HEK293 (cell line): Measurements from ENCODE around the gene COL4A3.
A peak's percentile ranks its signal among the peaks of the same experiment; 100 is the strongest.

ENCODE experiments used
- CTCF ChIA-PET: fragments of 350-600 bp; formaldehyde crosslinking; extraction: SDS; loops from one replicate; lab custom pipeline; 2021; ENCODE audit warnings: antibody characterized with exemption; lab: Yijun Ruan, JAX
- POLR2A ChIA-PET: fragments of 300-600 bp; formaldehyde crosslinking; extraction: SDS; loops from one replicate; lab custom pipeline; 2020; ENCODE audit warnings: antibody characterized with exemption, inconsistent platforms; lab: Yijun Ruan, JAX
- H3K27ac ChIP-seq: fragments of 200-500 bp; sonication (Bioruptor generic); 2 replicates; pipeline ENCODE4 v1.5.1; 2014; ENCODE audit warnings: low read depth, low read length, control low read depth, inconsistent platforms; ENCODE audit errors: extremely low read depth
- H3K36me3 ChIP-seq, 2 experiments: fragments of 200-500 bp in 1 of 2; sonication (Bioruptor generic) in 1 of 2; 1 replicate in 1 of 2; 2 replicates in 1 of 2; pipeline ENCODE4 v1.5.1; 2014 to 2017; ENCODE audit warnings: inconsistent platforms in 2 of 2, low read length in 2 of 2; ENCODE audit not compliant: control insufficient read depth in 2 of 2, insufficient read depth in 1 of 2
- H3K4me1 ChIP-seq: fragments of 200-500 bp; sonication (Bioruptor generic); 2 replicates; pipeline ENCODE4 v1.5.1; 2014; ENCODE audit warnings: mild to moderate bottlenecking, low read length, inconsistent platforms; ENCODE audit not compliant: control insufficient read depth, insufficient read depth
- H3K4me3 ChIP-seq: 2 replicates; pipeline ENCODE4 v1.5.1; 2011; ENCODE audit warnings: low read depth, mild to moderate bottlenecking, control low read depth, low read length, moderate library complexity
- H3K9me3 ChIP-seq: fragments of 200-500 bp; sonication (Bioruptor generic); 2 replicates; pipeline ENCODE4 v1.5.1; 2014; ENCODE audit warnings: low read depth, low read length, inconsistent platforms; ENCODE audit not compliant: control insufficient read depth, insufficient read depth
- EGR2 ChIP-seq: fragments of 450-650 bp; formaldehyde crosslinking; IDR thresholded peaks from 2 replicates; pipeline ENCODE4 v1.5.1; 2016; ENCODE audit warnings: low read depth, missing biosample characterization, missing genetic modification characterization
- FEZF1 ChIP-seq: fragments of 450-650 bp; formaldehyde crosslinking; IDR thresholded peaks from 2 replicates; pipeline ENCODE4 v1.5.1; 2016; ENCODE audit warnings: missing biosample characterization, missing genetic modification characterization
- GLIS2 ChIP-seq: fragments of 450-650 bp; formaldehyde crosslinking; IDR thresholded peaks from 2 replicates; pipeline ENCODE4 v1.5.1; 2016; ENCODE audit warnings: missing biosample characterization, missing genetic modification characterization
- HOXD13 ChIP-seq: sonication (generic); formaldehyde crosslinking; IDR thresholded peaks from 2 replicates; pipeline ENCODE4 v1.8.0; 2022; ENCODE audit warnings: missing genetic modification reagents, borderline replicate concordance
- KLF8 ChIP-seq: fragments of 450-650 bp; formaldehyde crosslinking; IDR thresholded peaks from 2 replicates; pipeline ENCODE4 v1.5.1; 2016; ENCODE audit warnings: missing biosample characterization, missing genetic modification characterization
- MEIS1 ChIP-seq: sonication (generic); formaldehyde crosslinking; IDR thresholded peaks from 2 replicates; pipeline ENCODE4 v1.8.1; 2022; ENCODE audit warnings: missing genetic modification reagents, mild to moderate bottlenecking, borderline replicate concordance
- ZIC2 ChIP-seq: fragments of 450-650 bp; formaldehyde crosslinking; IDR thresholded peaks from 2 replicates; pipeline ENCODE4 v1.5.1; 2016; ENCODE audit warnings: missing biosample characterization, missing genetic modification characterization
- ZNF112 ChIP-seq: fragments of 450-650 bp; formaldehyde crosslinking; IDR thresholded peaks from 2 replicates; pipeline ENCODE4 v1.5.0; 2017; ENCODE audit warnings: missing biosample characterization, missing genetic modification characterization
- ZNF146 ChIP-seq: fragments of 450-650 bp; formaldehyde crosslinking; IDR thresholded peaks from 2 replicates; pipeline ENCODE4 v1.5.1; 2016; ENCODE audit warnings: missing biosample characterization, missing genetic modification characterization
- ZNF157 ChIP-seq: fragments of 450-650 bp; formaldehyde crosslinking; IDR thresholded peaks from 2 replicates; pipeline ENCODE4 v1.5.1; 2016; ENCODE audit warnings: missing biosample characterization, missing genetic modification characterization
- ZNF184 ChIP-seq: fragments of 450-650 bp; IDR thresholded peaks from 2 replicates; pipeline ENCODE4 v1.5.1; 2018; ENCODE audit warnings: missing biosample characterization, mild to moderate bottlenecking, missing genetic modification characterization
- ZNF214 ChIP-seq: fragments of 450-650 bp; formaldehyde crosslinking; IDR thresholded peaks from 2 replicates; pipeline ENCODE4 v1.5.1; 2017; ENCODE audit warnings: missing biosample characterization, mild to moderate bottlenecking, missing genetic modification characterization, borderline replicate concordance
- ZNF24 ChIP-seq: fragments of 450-650 bp; formaldehyde crosslinking; IDR thresholded peaks from 2 replicates; pipeline ENCODE4 v1.5.1; 2016; ENCODE audit warnings: missing biosample characterization, missing genetic modification characterization
- ZNF26 ChIP-seq: fragments of 450-650 bp; formaldehyde crosslinking; IDR thresholded peaks from 2 replicates; pipeline ENCODE4 v1.5.1; 2016; ENCODE audit warnings: missing biosample characterization, missing genetic modification characterization
- ZNF274 ChIP-seq, 2 experiments: fragments of 200-500 bp in 1 of 2; fragments of 450-650 bp in 1 of 2; sonication (Bioruptor generic) in 1 of 2; formaldehyde crosslinking in 1 of 2; IDR thresholded peaks; 2 replicates each; pipeline versions ENCODE4 v1.5.1 to v1.6.1; 2014 to 2016; ENCODE audit warnings: borderline replicate concordance in 1 of 2, inconsistent platforms in 1 of 2, low read length in 1 of 2, missing biosample characterization in 1 of 2, missing genetic modification characterization in 1 of 2
- ZNF398 ChIP-seq: fragments of 450-650 bp; formaldehyde crosslinking; IDR thresholded peaks from 2 replicates; pipeline ENCODE4 v1.5.1; 2017; ENCODE audit warnings: missing biosample characterization, missing genetic modification characterization
- ZNF404 ChIP-seq: fragments of 450-650 bp; formaldehyde crosslinking; IDR thresholded peaks from 2 replicates; pipeline ENCODE4 v1.5.1; 2017; ENCODE audit warnings: missing biosample characterization, missing genetic modification characterization
- ZNF48 ChIP-seq: fragments of 450-650 bp; formaldehyde crosslinking; IDR thresholded peaks from 2 replicates; pipeline ENCODE4 v1.5.1; 2016; ENCODE audit warnings: missing biosample characterization, missing genetic modification characterization
- ZNF521 ChIP-seq: fragments of 450-650 bp; formaldehyde crosslinking; IDR thresholded peaks from 2 replicates; pipeline ENCODE4 v1.5.1; 2017; ENCODE audit warnings: missing biosample characterization, mild to moderate bottlenecking, missing genetic modification characterization
- ZNF621 ChIP-seq: fragments of 450-650 bp; formaldehyde crosslinking; IDR thresholded peaks from 2 replicates; pipeline ENCODE4 v1.5.1; 2017; ENCODE audit warnings: missing biosample characterization, missing genetic modification characterization
- ZNF623 ChIP-seq: fragments of 450-650 bp; formaldehyde crosslinking; IDR thresholded peaks from 2 replicates; pipeline ENCODE4 v1.5.1; 2016; ENCODE audit warnings: missing biosample characterization, missing genetic modification characterization
- ZNF785 ChIP-seq: fragments of 450-650 bp; formaldehyde crosslinking; IDR thresholded peaks from 2 replicates; pipeline ENCODE4 v1.5.1; 2016; ENCODE audit warnings: missing biosample characterization, missing genetic modification characterization
- TF ChIP-seq, protein P1 (sequence below): fragments of 450-650 bp; formaldehyde crosslinking; IDR thresholded peaks from 2 replicates; pipeline ENCODE4 v1.5.1; 2017; ENCODE audit warnings: missing biosample characterization, missing genetic modification characterization

The COL4A3 gene

DNA sequence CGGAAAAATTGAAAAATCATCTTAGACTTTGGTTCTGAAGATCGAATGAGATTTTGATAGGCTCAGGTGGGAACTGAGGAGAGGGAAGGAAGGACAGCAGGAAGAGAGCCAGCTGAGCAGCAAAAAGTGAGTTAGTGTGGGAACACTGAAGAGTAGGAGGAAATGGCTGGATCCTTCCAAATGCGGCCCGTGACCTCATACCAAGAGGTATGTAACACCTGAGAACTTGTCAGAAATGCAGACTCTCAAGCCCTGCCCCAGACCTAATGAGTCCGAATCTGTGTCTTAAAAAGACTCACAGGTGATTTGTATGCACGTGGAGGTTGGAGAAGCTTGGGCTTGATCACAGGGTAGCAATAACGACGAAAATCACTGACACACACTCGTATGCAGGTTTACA lies 42.0 kb downstream of the COL4A3 start:
- Histone ChIP-seq H3K27ac (no peak overlapping the region), H3K36me3 (no peaks in the 10 kb centered on the region), H3K9me3 (no peaks in the 10 kb centered on the region), H3K4me1 (no peaks in the 10 kb centered on the region), H3K4me3 (no peak overlapping the region)
- ChIA-PET CTCF (no interaction called here), POLR2A (no interaction called here)
- no peak for TF ChIP-seq MEIS1
- TF ChIP-seq HOXD13 (CRISPR knock-in tag): no peak
- TF ChIP-seq ZNF48 (tag by site-specific recombination): no peak
- no peak for TF ChIP-seq ZNF214 (tag by site-specific recombination)
- no peak for TF ChIP-seq ZNF146
- no peak for TF ChIP-seq EGR2 (tag by site-specific recombination)
- TF ChIP-seq ZNF26: no peak
- TF ChIP-seq ZNF404 (tag by site-specific recombination): no peak
- no peak for TF ChIP-seq ZNF785 (tag by site-specific recombination)
- no peak for TF ChIP-seq ZNF623
- TF ChIP-seq ZNF157 (tag by site-specific recombination): no peak
- no peak for TF ChIP-seq KLF8 (tag by site-specific recombination)
- no peak for TF ChIP-seq ZNF274 (IDR thresholded peaks at IDR 0.05; ENCODE audit: low read length)
- no peak for TF ChIP-seq ZNF274 (tag by site-specific recombination; IDR thresholded peaks at IDR 0.05; ENCODE audit: borderline replicate concordance)
- TF ChIP-seq ZNF398: no peak
- TF ChIP-seq ZNF24 (tag by site-specific recombination): no peak
- TF ChIP-seq GLIS2: no peak
- TF ChIP-seq ZNF521 (tag by site-specific recombination): no peak

DNA sequence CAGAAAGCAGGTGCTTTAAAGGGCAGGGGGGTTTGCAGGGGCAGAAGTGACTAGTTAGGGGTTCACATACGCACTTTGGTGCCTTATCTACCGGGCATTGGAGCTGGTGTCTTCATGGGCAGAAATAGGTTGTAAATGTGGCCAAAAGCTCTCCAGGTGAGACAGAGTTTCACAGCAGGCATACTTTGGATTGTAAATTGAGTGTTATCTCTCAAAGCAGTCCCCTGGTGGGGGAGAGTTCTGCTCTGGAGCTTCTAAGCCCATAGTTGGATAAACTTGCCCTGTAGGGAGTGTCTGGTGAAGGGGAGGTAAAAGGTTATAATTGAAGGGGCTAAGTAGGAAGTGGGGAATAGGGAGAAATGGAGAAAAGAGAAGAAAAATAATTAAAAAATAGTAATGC lies 43.1 kb downstream of the COL4A3 start:
- Histone ChIP-seq H3K4me1 (no peaks in the 10 kb centered on the region), H3K4me3 (no peak overlapping the region), H3K36me3 (no peaks in the 10 kb centered on the region), H3K27ac (no peak overlapping the region), H3K9me3 (no peaks in the 10 kb centered on the region)
- ChIA-PET CTCF (interaction anchor here (0.6 kb wide), 1 partner anchor 31 kb away, joined by 3 read pairs; no protein-coding TSS in a partner anchor), POLR2A (no interaction called here)
- TF ChIP-seq ZNF112 (tag by site-specific recombination): no peak
- no peak for TF ChIP-seq ZNF621 (tag by site-specific recombination)
- TF ChIP-seq ZNF184: no peak
- TF ChIP-seq ZIC2: peak; percentile 46; the same call in 1 of the 2 replicates

DNA sequence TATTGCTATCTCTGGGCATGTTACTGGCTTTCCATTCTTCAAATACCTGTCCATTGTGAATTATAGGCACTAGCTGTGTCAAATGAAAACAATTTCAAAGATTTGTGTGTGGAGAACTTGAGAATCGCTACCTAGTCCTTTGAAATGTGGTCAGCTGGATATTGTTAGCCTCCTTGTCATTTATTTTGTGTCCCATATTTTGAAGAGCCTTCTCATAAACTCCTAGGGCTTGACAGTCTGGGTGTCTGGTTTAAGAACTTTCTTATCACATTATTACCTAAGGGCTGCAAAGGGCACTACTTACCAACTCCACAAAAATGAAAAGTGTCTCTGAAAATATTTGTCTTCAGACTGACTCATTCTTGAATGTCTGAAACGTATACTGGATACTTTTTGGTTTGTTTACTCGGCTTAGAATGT lies 50.2 kb downstream of the COL4A3 start:
- TF ChIP-seq ZNF623: no peak
- peak; percentile 30; the same call in 1 of the 2 replicates for TF ChIP-seq FEZF1 (tag by site-specific recombination)
- TF ChIP-seq, protein P1, sequence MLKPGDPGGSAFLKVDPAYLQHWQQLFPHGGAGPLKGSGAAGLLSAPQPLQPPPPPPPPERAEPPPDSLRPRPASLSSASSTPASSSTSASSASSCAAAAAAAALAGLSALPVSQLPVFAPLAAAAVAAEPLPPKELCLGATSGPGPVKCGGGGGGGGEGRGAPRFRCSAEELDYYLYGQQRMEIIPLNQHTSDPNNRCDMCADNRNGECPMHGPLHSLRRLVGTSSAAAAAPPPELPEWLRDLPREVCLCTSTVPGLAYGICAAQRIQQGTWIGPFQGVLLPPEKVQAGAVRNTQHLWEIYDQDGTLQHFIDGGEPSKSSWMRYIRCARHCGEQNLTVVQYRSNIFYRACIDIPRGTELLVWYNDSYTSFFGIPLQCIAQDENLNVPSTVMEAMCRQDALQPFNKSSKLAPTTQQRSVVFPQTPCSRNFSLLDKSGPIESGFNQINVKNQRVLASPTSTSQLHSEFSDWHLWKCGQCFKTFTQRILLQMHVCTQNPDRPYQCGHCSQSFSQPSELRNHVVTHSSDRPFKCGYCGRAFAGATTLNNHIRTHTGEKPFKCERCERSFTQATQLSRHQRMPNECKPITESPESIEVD: 0 out of 2 replicates have a peak, but pooled peaks have one; percentile 12
- ChIA-PET CTCF (no interaction called here), POLR2A (no interaction called here)

More for the DNA sequence above, 50.2 kb downstream of the COL4A3 start:
- 0 out of 2 replicates have a peak overlapping the region, but pooled peaks have one; percentile 9 for H3K27ac ChIP-seq
- H3K9me3 ChIP-seq: no peaks in the 10 kb centered on the region
- H3K4me1 ChIP-seq: peaks cover 3% of the 10 kb centered on the region; the same call in 1 of the 2 replicates
- H3K36me3 ChIP-seq: no peaks in the 10 kb centered on the region
- H3K4me3 ChIP-seq: no peak overlapping the region
